Globus pallidus (tissue), 1 donor: ENCODE results near the gene INTS13.
"Not testable (repeated sequence)": the region's sequence is repeated elsewhere in the genome, so short reads cannot be mapped to it uniquely, and the experiment has no call there.

Experiments used
- DNase-seq: peaks from one replicate; pipeline ENCODE4 v3.0.0-alpha.2; 2015; ENCODE audit warnings: low spot score

The INTS13 gene

GRCh38 chr12:26935636-26936378 is 2.0 kb downstream of the INTS13 start:
- no peak for DNase-seq

DNA sequence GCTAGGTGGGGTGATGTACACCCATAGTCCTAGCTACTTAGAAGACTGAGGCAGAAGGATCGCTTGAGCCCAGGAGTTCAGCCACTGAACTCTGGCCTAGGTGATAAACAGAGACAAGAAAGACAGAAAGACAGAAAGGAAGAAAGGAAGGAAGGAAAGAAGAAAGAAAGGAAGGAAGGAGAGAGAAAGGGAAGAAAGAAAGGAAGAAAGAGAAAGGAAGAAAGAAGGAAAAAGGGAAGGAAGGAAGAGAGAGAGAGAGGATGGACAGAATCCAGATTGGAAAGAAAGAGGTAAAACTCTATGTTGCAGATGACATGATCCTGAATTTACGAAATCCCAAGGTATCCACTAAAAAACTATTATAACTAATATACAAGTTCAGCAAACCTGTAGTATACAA is 8.2 kb downstream of the INTS13 start:
- no peak for DNase-seq

DNA sequence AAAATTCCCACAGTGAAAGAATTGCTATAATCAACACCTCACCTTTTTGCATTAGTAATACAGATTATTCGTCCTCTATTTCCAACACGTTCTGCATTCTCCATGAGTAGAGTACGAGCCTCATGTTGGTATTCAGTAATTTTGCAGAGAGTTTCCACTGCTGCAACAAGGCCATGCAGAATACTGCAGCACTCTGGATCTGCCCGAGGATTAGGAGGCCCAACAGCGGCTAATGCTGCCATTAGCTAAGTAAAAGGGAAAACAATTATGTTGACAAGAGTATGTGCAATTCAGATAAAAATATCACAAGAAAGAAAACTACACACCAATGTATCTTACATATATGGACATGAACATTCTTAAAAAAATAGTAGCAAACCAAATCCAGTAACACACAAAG is 9.1 kb downstream of the INTS13 start:
- DNase-seq = no peak

DNA sequence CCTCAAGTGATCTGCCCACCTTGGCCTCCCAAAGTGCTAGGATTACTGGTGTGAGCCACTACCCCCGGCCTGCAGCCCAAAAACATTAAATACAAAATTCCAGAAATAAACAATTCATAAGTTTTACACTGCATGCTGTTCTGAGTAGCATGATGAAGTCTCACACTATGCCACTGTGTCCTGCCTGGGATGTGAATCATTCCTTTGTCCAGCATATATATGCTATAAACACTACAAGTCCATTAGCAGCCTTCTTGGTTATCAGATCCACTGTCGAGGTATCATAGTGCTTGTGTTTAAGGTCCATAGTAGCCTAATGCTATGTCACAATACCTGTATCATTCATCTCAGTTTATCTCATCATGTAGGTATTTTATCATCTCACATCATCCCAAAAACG is 15.9 kb downstream of the INTS13 start:
- DNase-seq = no peak

DNA sequence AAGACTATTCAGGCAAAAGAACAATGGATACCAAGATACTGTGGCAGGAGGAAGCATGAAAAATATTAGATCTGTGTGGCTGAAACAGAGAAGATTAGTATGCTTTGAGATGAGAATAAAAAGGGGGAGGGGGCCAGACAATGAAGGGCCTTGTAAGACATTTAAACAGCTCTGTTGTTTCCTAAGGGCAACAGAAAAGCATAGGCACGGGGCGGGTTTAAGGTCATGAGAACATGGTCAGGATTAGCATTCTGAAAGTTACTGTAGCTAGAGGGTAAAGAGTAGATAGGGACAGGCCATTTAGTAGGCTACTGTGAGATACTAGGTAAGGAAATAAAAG is 18.6 kb downstream of the INTS13 start:
- DNase-seq = peak; percentile 83

DNA sequence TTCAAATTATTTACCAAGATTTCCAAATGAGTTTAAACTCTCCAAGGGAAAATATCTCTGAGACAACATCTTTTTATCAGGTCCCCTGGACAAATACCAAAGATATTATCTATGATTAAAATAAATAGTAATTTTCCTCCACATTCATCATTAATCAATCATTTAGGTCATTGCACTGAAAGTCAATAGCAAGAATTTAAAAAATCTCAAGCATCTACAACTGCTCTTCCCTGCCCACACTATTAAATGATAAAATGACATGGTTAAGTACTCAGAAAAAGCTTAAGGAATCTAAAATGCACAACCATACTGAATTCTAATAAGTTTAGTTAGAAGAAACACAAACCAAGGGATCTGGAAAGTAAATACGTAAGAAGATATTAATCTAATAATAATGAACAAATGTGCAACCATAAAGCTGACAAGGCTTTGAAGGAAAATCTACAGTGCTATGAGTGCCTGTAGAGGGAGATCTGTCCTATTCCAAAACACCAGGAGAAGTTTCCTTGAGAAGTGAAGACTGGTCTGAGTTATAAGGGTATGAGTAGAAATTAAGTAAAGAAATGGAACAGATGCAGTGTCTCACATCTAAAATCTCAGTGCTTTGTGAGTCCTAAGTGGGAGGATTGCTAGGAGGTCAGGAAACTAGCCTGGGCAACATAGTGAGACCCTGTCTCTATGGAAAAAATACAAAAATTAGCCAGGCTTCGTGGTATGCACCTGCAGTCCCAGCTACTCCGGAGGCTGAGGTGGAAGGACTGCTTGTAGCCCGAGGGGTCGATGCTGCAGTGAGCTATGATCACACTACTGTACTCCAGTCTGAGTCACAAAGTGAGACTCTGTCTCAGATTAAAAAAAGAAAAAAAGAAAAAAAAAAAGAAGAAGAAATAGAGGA is 19.2 kb downstream of the INTS13 start:
- peak; percentile 62 for DNase-seq

DNA sequence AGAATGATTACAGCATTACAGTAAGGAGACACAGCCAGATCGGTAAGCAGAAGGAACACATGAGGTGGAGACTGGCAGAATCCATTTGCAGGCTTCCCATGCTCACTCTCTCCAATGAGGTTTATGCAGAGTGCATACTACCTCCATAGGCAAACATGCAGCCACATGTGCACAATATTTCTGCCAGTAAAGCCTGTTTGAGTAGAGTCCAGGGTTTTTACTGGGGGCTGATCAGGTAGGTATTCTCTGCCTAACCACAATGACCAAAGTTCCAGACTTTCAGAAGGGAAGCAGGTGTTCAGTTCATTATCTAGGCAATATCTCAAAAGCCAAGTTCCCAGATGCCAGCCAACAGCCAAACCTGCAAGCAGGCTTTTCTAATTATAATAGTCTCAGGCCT is 31.1 kb downstream of the INTS13 start:
- DNase-seq = no peak

DNA sequence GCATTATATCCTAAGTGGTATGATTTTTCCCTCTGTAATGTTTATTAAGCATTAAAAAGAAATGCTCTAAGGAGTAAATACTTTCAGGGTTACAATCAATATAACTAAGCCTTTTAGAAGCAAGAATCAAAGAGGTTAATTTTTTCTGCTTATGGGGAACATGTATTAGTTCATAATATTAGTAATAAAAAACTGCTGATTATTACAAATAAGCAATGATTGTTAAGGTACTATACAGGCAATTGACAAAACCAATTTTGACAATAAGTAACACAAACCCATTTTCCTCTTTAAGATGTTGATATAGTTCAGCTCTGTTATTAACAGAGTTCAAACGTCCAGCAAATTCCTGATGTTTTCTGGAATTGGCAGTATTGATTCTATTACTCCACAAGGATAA is 31.8 kb downstream of the INTS13 start:
- no peak for DNase-seq

- not testable (repeated sequence) for DNase-seq
Observed at GRCh38 chr12:26903396-26903795, 34.4 kb downstream of the INTS13 start.

DNA sequence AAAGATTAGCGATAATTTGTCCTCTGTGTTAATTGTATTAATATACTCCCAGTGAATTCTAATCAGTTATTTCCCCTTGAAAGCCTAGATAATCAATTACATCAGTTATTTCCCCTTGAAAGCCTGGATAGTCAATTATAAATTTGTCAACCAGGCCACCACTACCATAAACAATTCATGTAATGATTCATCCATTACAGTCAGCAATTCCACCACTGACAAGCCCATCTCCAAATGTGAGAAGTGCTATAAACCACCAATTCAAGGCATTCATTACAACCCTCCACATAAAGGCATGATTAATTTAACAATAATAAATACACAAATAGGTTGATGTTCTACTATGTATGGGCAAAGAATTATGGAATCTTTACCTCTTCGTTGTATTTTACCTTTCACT is 40.9 kb downstream of the INTS13 start:
- DNase-seq = no peak

DNA sequence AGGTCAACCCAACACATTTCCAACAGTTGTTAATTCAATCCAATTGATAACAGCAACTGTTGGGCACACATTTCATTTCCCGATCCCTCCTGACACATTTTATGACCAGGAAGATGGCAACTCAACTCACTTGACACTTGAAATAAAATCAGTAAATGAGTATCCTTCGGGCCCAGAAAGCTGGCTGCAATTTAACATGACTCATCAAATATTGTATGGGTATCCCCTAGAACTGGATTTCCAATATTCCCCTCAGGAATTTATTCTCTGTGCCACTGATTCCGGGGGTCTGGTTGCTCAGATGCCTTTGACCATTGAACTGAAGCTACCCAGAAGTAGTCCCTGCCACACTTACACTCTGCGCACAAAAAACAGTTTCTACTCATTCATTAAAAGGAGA is 42.1 kb downstream of the INTS13 start:
- DNase-seq = no peak

DNA sequence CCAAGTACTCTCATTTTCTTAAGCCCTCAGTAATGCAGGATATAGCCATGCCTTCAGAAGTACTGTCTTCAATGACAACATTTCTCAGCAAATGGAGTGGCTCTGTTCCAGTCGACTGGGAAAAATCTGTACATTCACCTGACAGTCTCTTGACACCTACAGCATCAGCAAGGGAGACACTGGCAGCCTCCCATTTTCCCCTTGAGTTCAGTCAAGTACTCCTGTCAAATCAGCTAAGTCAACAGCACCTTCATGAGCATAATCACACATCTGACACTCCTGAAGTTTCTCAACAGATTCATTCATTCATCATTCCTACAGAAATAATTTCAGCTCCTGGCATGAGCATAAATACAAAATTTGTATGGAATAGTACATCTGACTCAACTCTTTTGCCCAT is 46.1 kb downstream of the INTS13 start:
- no peak for DNase-seq

DNA sequence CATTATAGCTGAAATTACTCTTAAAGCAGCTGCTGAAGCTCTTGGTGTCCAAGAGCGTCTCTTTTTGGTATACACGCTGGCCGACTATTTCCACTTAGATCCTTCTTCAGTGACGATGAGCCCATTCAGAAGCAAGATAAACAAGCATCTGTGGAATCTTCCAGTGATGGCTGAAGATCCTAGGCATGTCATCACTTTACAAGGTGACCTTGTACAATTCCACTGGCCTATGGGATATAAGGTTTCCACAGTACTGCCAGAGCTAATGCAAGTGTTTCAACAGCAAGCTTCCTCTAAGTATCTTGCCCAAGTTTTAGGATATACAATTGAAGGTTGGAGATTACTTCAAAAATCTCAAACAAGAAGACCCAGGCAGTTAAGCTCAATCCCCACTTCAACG is 47.0 kb downstream of the INTS13 start:
- DNase-seq = no peak

DNA sequence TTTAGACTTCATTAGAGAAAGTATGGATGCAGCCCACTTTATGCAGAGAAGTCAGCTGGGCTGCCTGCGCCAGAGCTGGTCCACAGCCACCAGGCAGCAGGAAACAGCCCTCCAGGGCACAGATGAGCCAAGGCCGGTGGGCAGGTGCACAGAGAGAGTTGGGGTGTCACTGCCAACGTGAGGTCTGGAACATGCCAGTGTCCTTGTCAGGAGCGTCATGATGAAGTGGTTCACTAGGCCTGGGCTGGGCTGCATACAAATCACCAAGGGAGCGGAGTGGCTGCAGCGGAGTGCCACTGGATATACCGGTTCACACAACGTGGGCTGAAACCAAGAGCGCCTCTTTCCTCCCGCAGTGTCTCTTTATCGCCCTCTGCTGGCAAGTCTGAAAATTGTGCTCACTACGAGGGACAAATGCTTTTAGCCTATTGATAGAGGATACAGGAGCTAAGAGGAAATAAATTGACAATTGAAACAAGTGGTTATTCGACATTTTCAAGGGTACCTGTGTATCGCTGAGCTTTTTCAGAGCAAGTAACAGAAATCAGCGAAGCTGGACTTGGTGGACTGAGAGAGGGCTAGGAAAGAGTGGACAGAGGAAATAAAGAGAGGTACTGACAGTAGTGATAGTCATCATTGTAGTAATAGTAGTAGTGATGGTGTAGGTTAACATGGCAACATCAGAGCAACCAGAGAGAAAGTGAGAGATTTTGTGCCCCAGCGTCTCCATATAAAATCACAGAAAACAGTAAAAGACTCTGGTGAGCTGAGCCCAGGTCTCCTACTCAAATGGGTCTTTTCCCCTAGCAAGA is 52.8 kb downstream of the INTS13 start:
- peak; percentile 83 for DNase-seq

DNA sequence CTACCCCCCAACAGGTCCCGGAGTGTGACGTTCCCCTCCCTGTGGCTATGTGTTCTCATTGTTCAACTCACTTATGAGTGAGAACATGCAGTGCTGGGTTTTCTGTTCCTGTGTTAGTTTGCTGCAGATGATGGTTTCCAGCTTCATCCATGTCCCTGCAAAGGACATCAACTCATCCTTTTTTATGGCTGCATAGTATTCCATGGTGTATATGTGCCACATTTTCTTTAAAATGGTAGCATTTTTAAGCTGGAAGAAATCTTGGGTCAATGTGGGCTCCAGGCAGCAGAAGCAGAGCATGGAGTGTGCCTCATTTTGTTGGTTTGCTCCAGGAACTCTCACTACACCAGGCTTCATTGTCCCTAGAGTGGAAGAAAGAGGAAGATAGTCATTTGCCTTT is 57.2 kb downstream of the INTS13 start:
- DNase-seq = no peak

GRCh38 chr12:26878661-26879119 is 59.1 kb downstream of the INTS13 start:
- DNase-seq = no peak

DNA sequence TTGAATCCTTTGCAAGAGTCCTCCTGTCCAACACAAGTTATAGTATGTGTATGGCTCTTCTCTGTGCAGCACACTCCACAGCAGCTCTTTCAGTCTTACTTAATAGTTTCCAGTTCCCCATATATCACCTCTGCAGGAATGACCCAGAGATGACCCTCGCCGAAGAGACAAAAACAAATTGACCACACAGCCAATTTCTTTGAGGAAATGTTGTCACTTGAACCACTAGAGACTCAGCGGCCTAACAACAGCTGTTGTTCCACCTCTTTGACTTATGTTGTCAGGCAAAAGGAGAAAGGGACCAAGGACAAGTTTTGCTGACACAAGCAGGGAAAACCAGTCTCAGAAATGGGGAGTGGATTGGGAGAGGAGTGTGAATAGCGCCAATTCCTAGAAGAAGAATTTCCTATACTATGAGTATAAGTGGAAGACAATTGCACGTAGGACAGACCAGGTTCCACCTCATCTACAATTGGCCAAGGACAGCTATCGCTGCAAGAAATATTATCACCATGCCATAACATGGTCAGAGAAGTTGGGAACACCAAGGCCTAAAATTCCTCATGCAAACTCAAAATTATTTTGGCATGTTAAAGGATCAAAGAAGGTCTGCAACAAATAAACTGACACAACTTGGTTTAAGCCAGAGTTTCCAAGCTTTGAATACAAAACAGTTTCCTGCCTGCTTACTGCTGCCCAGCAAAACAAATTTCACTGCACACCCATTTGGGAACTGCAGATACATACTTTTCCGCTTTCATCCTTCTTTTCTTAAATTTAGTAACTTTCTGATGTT is 63.1 kb downstream of the INTS13 start:
- DNase-seq = no peak

DNA sequence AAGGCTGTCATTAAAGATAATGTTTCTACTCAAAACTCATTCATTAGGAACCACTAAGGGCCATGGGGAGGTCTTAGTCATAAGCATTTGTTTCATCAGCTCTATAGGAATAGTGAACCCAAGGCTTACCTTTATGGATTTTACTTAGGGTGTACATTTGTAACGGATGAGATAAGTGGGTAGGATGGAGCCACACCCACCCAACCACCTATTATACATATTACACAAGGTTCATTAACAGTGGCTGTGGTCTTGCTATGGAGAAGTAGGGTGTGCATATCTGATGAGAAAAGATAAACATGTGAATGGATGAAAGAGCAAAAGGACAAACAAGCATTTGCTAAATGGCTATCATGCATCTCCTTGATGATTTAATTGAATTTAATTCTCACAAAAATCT is 65.2 kb downstream of the INTS13 start:
- DNase-seq = no peak

- DNase-seq = no peak
Observed at GRCh38 chr12:26871985-26872384, 65.8 kb downstream of the INTS13 start.

DNA sequence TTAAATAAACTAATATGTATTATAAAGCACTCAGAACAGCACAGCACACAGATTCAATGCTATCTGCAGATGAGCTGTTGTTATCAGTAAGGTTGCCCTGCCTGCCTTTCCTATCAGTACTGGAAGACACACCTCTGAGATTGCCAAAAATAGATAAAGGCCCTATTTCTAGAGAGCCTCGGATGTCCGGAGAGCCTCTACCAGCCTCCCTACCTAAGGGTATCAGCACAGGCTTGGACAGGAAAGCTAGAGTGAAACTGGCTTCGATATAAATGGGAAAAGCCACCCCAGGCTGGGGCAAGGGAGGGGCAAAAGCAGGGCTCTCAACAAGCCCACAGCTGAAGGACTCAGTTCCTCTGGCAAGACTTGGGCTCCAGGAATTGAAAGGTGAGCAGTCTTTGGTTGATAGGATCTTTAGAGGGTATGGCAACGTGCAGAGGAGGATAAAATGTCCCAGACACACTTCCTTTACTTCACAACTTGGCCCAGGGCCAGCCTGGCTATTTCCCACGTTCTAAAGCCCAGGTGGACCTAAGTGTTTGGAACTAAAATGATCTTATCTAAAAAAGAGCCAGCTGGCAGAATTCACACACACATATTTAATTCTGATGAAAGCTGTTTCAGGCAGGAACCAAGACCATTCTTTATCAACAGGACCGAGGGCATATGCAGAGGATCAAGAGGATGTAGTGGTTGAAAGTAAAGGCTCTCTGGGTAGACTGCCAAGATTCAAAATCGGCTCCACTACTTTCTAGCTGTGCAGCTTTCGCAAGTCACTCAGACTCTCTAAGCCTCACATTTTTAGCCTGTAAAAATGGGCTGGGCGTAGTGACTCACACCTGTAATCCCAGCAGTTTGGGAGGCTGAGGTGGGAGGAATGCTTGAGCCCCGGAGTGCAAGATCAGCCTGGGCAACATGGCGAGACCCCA is 67.0 kb downstream of the INTS13 start:
- DNase-seq = no peak
